Parathyroid adenoma (tissue), 2 donors: ENCODE data around the gene RFNG.

Source experiments
- H2AFZ ChIP-seq: fragments of 300-600 bp; sonication (generic); one replicate; pipeline ENCODE4 v1.7.0; 2017; ENCODE audit warnings: antibody characterized with exemption, mild to moderate bottlenecking
- H3K27ac ChIP-seq: fragments of 300-600 bp; sonication (generic); one replicate; pipeline ENCODE4 v1.7.0; 2017
- H3K27me3 ChIP-seq: fragments of 300-600 bp; sonication (generic); one replicate; pipeline ENCODE4 v1.7.0; 2017; ENCODE audit warnings: low read length; ENCODE audit not compliant: control insufficient read depth, insufficient read depth
- H3K36me3 ChIP-seq: fragments of 300-600 bp; sonication (generic); one replicate; pipeline ENCODE4 v1.7.0; 2017; ENCODE audit warnings: low read length; ENCODE audit not compliant: control insufficient read depth, insufficient read depth
- H3K4me1 ChIP-seq: fragments of 300-600 bp; sonication (generic); one replicate; pipeline ENCODE4 v1.7.0; 2017; ENCODE audit warnings: control low read depth
- H3K4me2 ChIP-seq: fragments of 300-600 bp; sonication (generic); one replicate; pipeline ENCODE4 v1.7.0; 2017; ENCODE audit warnings: low read length
- H3K4me3 ChIP-seq: fragments of 300-600 bp; sonication (generic); one replicate; pipeline ENCODE4 v1.7.0; 2017; ENCODE audit warnings: low read depth, low read length
- H3K79me2 ChIP-seq: fragments of 300-600 bp; sonication (generic); one replicate; pipeline ENCODE4 v1.7.0; 2017; ENCODE audit warnings: control low read depth
- H3K9ac ChIP-seq: fragments of 300-600 bp; sonication (generic); one replicate; pipeline ENCODE4 v1.7.0; 2017; ENCODE audit warnings: mild to moderate bottlenecking
- H3K9me3 ChIP-seq: fragments of 300-600 bp; sonication (generic); one replicate; pipeline ENCODE4 v1.7.0; 2017; ENCODE audit warnings: low read length; ENCODE audit not compliant: control insufficient read depth
- CTCF ChIP-seq: fragments of 300-600 bp; sonication (generic); IDR thresholded peaks from one replicate; pipeline ENCODE4 v1.7.0; 2017; ENCODE audit warnings: antibody characterized with exemption, mild to moderate bottlenecking
- donor health status: primary hyperparathyroidism.

The RFNG gene

DNA sequence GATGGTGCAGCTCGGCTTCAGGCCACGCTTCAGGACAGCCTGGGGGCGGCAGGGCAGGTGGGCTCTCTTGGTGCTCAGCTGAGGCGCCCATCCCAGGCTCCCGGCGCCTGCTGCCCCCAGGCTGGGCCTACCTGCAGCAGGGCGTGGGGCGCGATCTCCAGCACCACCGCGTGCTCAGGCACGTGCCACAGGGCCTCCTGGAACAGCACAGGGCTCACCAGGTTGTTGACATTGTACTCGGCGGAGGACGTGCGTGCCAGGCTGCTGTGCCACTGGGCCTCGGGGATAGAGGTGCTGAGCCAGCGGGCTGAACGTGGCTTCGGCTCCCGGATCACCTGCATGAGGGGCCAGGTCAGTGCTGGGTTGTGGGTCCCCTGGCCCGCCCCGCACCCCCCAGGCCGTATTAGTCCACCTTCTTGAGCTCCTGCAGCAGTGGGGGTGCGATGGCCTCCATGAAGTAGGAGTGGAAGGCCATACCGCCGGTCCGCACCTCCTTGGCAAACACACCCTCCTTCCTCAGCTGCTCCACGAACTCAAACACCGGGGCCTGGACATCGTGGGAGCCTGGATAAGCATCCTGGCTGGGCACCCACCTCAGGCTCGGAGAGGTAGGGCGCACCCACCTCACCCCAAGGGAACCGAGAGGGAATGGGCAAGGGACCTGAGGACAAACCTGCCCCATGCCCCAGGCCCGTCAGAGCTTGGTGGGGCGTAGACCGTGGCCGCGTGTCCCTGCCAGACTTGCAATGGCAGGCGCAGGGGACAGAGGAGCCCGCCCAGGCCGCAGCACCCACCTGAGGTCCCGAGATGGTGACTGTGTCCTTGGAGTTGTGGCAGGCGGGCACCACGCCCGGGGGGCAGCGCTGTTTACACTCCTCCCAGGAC lies 37.5 kb upstream of the RFNG start:
- H3K79me2 ChIP-seq = no peaks in the 10 kb centered on the region
- no peak for TF ChIP-seq CTCF
- no peaks in the 10 kb centered on the region for H3K27me3 ChIP-seq
- no peak overlapping the region for H3K27ac ChIP-seq
- no peaks in the 10 kb centered on the region for H3K4me1 ChIP-seq
- no peaks in the 10 kb centered on the region for H3K9me3 ChIP-seq
- no peak overlapping the region for H3K4me2 ChIP-seq
- no peaks in the 10 kb centered on the region for H3K36me3 ChIP-seq
- no peak overlapping the region for H3K9ac ChIP-seq
- H2AFZ ChIP-seq = no peak overlapping the region
- H3K4me3 ChIP-seq = no peak overlapping the region

- no peak for TF ChIP-seq CTCF
Measured at GRCh38 chr17:82087961-82088837, 36.6 kb upstream of the RFNG start.

DNA sequence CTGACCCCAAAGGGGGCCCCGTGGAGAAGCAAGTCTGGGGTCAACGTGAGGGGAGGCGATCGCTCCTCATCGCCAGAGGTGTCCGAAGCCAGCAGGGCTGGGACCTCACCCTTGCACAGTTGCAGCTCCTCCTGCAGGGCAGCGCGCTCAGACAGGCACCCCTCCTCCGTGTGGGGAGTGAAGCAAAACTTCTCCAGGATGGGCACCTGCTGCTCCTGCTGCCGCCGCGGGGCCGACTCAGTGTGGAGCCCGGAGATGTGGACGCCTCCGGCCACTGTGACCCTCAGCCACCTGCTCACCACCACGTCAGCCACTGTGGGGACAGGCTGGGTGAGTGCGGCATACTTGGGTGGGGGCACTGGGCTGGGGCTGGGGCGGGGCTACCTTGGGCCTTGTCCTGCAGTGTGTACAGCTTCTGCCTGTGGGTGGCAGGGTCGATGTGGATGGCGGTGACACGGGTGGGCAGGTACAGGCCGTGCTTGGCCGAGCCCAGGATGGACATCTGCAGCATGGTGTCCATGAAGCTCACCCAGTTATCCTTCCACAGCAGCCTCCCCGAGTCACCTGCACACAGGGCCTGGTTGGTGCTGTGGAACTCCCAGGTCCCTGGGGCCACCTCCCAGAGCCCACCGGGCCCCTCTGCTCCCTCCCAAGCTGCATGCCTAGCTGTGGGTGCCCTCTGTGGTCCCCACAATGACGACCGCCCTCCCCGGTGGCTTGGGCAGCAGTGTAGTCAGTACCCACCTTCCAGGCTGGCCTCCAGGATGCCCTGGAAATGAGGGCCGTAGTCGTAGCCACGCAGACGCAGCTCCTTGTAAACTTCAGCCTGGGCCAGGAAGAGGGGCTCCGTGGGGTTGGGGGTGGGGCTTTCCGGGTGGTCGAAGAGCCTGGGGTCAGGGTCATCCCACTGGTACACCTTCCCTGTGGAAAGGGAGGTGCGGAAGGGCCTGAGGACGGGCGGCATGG lies 35.6 kb upstream of the RFNG start:
- Histone ChIP-seq H3K9ac (no peak overlapping the region), H3K4me1 (no peaks in the 10 kb centered on the region), H3K79me2 (no peaks in the 10 kb centered on the region)

More at GRCh38 chr17:82087961-82088837, 36.6 kb upstream of the RFNG start:
- Histone ChIP-seq H3K79me2 (no peaks in the 10 kb centered on the region), H3K9ac (no peak overlapping the region), H3K4me2 (no peak overlapping the region), H2AFZ (no peak overlapping the region), H3K27ac (no peak overlapping the region), H3K4me1 (no peaks in the 10 kb centered on the region), H3K36me3 (no peaks in the 10 kb centered on the region), H3K4me3 (no peak overlapping the region), H3K27me3 (no peaks in the 10 kb centered on the region), H3K9me3 (no peaks in the 10 kb centered on the region)

More for the DNA sequence above, 35.6 kb upstream of the RFNG start:
- H2AFZ ChIP-seq = no peak overlapping the region
- no peak overlapping the region for H3K4me2 ChIP-seq
- H3K9me3 ChIP-seq = no peaks in the 10 kb centered on the region
- no peak for TF ChIP-seq CTCF
- H3K27ac ChIP-seq = no peak overlapping the region
- H3K4me3 ChIP-seq = no peak overlapping the region
- H3K36me3 ChIP-seq = no peaks in the 10 kb centered on the region
- no peaks in the 10 kb centered on the region for H3K27me3 ChIP-seq
